Uterine smooth muscle cell (primary cell): Measurements from ENCODE around the gene TTYH1. TPM values are rescaled to one million over a fixed set of nuclear protein-coding genes. Genes with fewer than 3 reads are reported as not detected.

Experiments
- total RNA-seq: library from RNA; depleted of rRNA; stranded (reverse); fragments of >200 nt; gene quantifications from 2 replicates; pipeline ENCODE4 v1.2.3, GENCODE V29; 2014

The TTYH1 gene
- not detected in 2 replicates for total RNA-seq

GRCh38 chr19:54415208-54415900 is at the start of gene TTYH1:
TSS of gene TTYH1 (plus strand) at chr19:54415464. CDS start at chr19:54415553, 89 bp downstream.

GRCh38 chr19:54448774-54449700 is 33.8 kb downstream of the TTYH1 start, which contains the start of gene LENG8:
TSS of gene LENG8 (plus strand) at chr19:54449199. CDS start at chr19:54451345, 2,146 bp downstream.

DNA sequence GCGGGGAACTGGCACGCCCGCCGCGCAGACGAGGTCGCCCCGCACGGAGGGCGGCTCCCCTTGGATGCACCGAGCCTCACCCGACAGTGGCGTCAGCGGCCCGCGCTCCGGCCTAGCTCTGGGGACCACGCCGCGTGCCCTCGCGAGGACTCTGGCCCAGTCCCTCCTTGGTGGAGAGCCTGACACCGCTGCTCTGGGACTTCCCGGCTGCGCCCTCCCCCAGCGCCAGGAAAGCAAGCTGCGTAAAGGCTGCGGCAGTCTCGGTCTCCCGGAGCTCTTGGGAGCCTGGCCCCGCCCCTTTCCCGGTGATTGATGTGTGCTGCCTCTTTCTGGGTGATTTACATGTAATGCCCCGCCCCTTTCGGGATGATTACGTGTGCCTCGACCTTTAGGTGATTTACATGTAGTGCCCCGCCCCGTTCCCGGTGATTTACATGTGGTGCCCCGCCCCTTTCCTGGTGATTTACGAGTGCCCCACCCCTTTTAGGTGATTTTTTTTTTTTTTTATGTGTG is 48.3 kb downstream of the TTYH1 start, which contains the start of gene LENG9:
Gene LENG9, minus strand, starts transcription at position 248 of the 513 bp plus-strand sequence. CDS start 252 bp downstream, outside the sequence.

GRCh38 chr19:54473071-54473891 is 58.0 kb downstream of the TTYH1 start, which contains the start of gene CDC42EP5:
TSS of gene CDC42EP5 (minus strand) at chr19:54473296. CDS start at chr19:54465547, 7,749 bp downstream.

Other genes with a start within 250 kb of the TTYH1 start
- gene TMC4, start 242.3 kb upstream of the TTYH1 start, total RNA-seq = 0.87 TPM in 1 of 2 replicates, not detected in the other
- gene MBOAT7, start 225.9 kb upstream of the TTYH1 start, total RNA-seq = 57.2 and 59.2 TPM in 2 replicates
- 62.9 and 76.0 TPM in 2 replicates for gene TSEN34, start 224.2 kb upstream of the TTYH1 start, total RNA-seq
- 1,269 and 1,778 TPM in 2 replicates for gene RPS9, start 214.6 kb upstream of the TTYH1 start, total RNA-seq
- not detected in 2 replicates for gene LILRB3, start 192.5 kb upstream of the TTYH1 start, total RNA-seq
- not detected in 2 replicates for gene LILRA6, start 172.7 kb upstream of the TTYH1 start, total RNA-seq
- gene LILRB5, start 158.2 kb upstream of the TTYH1 start, total RNA-seq = not detected in 2 replicates
- not detected in 2 replicates for gene LILRB2, start 134.4 kb upstream of the TTYH1 start, total RNA-seq
- gene LILRA5, start 102.3 kb upstream of the TTYH1 start, total RNA-seq = not detected in 2 replicates
- gene LILRA4, start 76.3 kb upstream of the TTYH1 start, total RNA-seq = not detected in 2 replicates
- not detected in 2 replicates for gene LAIR1, start 50.5 kb upstream of the TTYH1 start, total RNA-seq
- 38.1 and 46.1 TPM in 2 replicates for gene LENG8, start 33.7 kb downstream of the TTYH1 start, total RNA-seq
- 8.2 and 13.2 TPM in 2 replicates for gene LENG9, start 48.3 kb downstream of the TTYH1 start, total RNA-seq
- gene CDC42EP5, start 57.8 kb downstream of the TTYH1 start, total RNA-seq = 3.8 and 15.2 TPM in 2 replicates
- gene LAIR2, start 87.4 kb downstream of the TTYH1 start, total RNA-seq = not detected in 2 replicates
- not detected in 2 replicates for gene LILRA2, start 158.3 kb downstream of the TTYH1 start, total RNA-seq
- gene LILRA1, start 178.2 kb downstream of the TTYH1 start, total RNA-seq = not detected in 2 replicates
- gene LILRB1, start 215.0 kb downstream of the TTYH1 start, total RNA-seq = not detected in 2 replicates
- not detected in 2 replicates for gene LILRB4, start 247.5 kb downstream of the TTYH1 start, total RNA-seq